Measurements from ENCODE around the gene RLN1.

DNA sequence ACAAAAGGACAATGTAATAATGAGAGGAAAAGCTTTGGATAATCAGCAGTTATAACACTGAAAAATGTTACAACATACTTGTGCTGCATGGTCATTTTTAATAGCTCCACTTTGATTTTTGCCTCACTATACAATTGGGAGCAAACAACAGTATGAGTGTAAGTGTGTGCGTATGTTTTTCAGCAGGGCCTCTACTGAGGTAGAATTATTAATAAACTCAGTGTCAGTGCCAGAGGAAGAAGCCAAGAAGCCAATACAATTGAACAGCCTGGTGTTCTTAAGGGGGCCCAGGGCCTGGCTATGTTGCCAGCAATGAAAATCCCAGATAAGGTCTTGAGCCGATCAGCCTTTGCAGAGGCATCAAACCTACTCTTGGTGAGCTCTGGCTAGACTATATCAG is 16.1 kb upstream of the RLN1 start:
- TF ChIP-seq, protein P1, sequence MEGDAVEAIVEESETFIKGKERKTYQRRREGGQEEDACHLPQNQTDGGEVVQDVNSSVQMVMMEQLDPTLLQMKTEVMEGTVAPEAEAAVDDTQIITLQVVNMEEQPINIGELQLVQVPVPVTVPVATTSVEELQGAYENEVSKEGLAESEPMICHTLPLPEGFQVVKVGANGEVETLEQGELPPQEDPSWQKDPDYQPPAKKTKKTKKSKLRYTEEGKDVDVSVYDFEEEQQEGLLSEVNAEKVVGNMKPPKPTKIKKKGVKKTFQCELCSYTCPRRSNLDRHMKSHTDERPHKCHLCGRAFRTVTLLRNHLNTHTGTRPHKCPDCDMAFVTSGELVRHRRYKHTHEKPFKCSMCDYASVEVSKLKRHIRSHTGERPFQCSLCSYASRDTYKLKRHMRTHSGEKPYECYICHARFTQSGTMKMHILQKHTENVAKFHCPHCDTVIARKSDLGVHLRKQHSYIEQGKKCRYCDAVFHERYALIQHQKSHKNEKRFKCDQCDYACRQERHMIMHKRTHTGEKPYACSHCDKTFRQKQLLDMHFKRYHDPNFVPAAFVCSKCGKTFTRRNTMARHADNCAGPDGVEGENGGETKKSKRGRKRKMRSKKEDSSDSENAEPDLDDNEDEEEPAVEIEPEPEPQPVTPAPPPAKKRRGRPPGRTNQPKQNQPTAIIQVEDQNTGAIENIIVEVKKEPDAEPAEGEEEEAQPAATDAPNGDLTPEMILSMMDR (IDR thresholded peaks at IDR 0.05 in 4 of 5, conservative IDR thresholded peaks at IDR 0.05 in 1 of 5), result no peak
- TF ChIP-seq POLR2A (IDR thresholded peaks at IDR 0.05), result no peak
